ENCODE results near the gene C3orf20.

The C3orf20 gene

GRCh38 chr3:14816359-14816758 lies 141.4 kb downstream of the C3orf20 start:
- DNase-seq (ENCODE audit: low spot score) = no peak

- DNase-seq (ENCODE audit: low spot score) = no peak
Observed at GRCh38 chr3:14818804-14819500, 144.0 kb downstream of the C3orf20 start, which contains the start of gene FGD5. TSS of gene FGD5 (plus strand) at chr3:14818962. CDS start at chr3:14819072, 110 bp downstream.

- DNase-seq (ENCODE audit: low spot score) = no peak
Observed at GRCh38 chr3:14819671-14820070, 144.7 kb downstream of the C3orf20 start.

GRCh38 chr3:14820156-14820555 lies 145.2 kb downstream of the C3orf20 start:
- no peak for DNase-seq (ENCODE audit: low spot score)

- DNase-seq (ENCODE audit: low spot score) = no peak
Observed at GRCh38 chr3:14821151-14821550, 146.2 kb downstream of the C3orf20 start.

- no peak for DNase-seq (ENCODE audit: low spot score)
Observed at GRCh38 chr3:14822134-14822533, 147.2 kb downstream of the C3orf20 start.
